ENCODE results near the gene MACROD1. TPM values are rescaled to one million over a fixed set of nuclear protein-coding genes. Genes with fewer than 3 reads are reported as not detected.
A peak's percentile ranks its signal among the peaks of the same experiment; 100 is the strongest.

MACROD1 gene
- total and polyA plus RNA-seq, 2 of the 13 experiments (the other 11 are each of a cell fraction or from before 2014, with no cell fraction given) = 23.1 to 34.5 TPM

DNA sequence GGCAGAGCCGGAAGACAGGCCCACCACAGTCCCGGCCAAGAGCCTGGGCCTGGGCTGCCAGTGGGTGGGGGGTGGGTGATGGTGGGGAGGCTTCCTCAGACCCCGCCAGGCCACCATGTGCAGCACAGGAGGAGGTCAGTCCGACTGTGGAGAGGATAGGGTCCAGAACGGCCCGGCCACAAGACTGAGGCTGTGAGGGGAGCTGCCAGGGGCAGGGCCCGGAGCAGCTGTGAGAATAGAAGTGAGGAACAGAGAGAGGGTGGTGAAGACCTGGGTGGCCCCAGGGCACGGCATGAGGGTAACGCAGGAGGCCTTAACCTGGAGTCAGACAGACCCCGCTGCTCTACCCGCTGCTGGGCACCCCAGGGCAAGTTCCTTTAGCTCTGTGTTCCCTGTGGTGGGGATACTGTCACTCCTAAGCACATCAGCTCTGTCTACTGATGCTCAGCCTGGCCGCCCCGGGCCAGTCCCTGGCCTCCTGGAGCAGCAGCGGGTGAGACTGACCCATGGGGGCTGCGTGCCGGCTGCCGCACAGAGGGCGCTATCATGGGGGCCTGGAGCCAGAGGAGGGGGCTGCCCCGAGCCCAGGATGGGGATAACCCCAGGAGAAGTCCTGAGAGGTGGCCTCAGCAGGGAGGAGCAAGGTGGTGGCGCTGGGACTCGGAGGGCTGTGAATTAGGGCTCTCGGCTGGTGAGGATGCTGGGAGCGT, 42.3 kb upstream of the MACROD1 start:
- CTCF ChIA-PET (ENCODE audit: low intra/inter-chr PET ratio, low total read pairs) = no interaction called here
- H2AFZ ChIP-seq (ENCODE audit: low read length) = no peak overlapping the region
- H3K9me3 ChIP-seq (ENCODE audit: low read length) = no peaks in the 10 kb centered on the region
- ATAC-seq (peak; percentile 11), FAIRE-seq (no peak), DNase-seq (ENCODE audit: low spot score) (no peak)
- H3K27ac ChIP-seq (ENCODE audit: extremely low read length, insufficient read depth, low read length) = no peak overlapping the region
- TF ChIP-seq HNRNPK (IDR thresholded peaks at IDR 0.05; ENCODE audit: low read depth, low read length, poor library complexity, severe bottlenecking) (no peak), ZNF605 (CRISPR knock-in tag; IDR thresholded peaks at IDR 0.05) (no peak), AHR (CRISPR knock-in tag; IDR thresholded peaks at IDR 0.05) (no peak), POLR2A (IDR thresholded peaks at IDR 0.05; ENCODE audit: insufficient read depth in 1 of 2, low read depth in 2 of 2, low read length in 2 of 2) (0 out of 4 replicates have a peak, but pooled peaks of 1 of the 2 experiments have one; percentile 1)
- no peak overlapping the region for H3K4me2 ChIP-seq (ENCODE audit: low read depth, low read length)
- no peak overlapping the region for H3K9ac ChIP-seq (ENCODE audit: insufficient read depth, low read depth, low read length)
- peaks cover 17% of the 10 kb centered on the region for H3K4me1 ChIP-seq (ENCODE audit: insufficient read depth, low read length)
- BruUV-seq (replicated peaks) = no TSS peak
- H3K36me3 ChIP-seq (replicated peaks in 1 of 2; ENCODE audit: control insufficient read depth in 1 of 2, insufficient read depth in 2 of 2, low read length in 2 of 2) = peaks cover 12% of the 10 kb centered on the region in 2 experiments; a peak in 4 of 5 replicates
- H3K4me3 ChIP-seq (replicated peaks in 1 of 3; ENCODE audit: insufficient read depth in 1 of 3, low read depth in 2 of 3, low read length in 3 of 3) = no peak overlapping the region
- in situ Hi-C loops (cut with HindIII; ENCODE audit: extremely low pct_ligation_motif_present, low pct_unique_long_range_greater_than_20kb) = no loop called here
- no peaks in the 10 kb centered on the region for H3K79me2 ChIP-seq (ENCODE audit: insufficient read depth, low read length)
- POLR2A ChIA-PET = interaction anchor here (1.4 kb wide), 1 partner anchor 61 kb away, joined by 5 read pairs; no protein-coding TSS in a partner anchor
- H3K27me3 ChIP-seq (ENCODE audit: control insufficient read depth in 1 of 2, insufficient read depth in 2 of 2, low read length in 2 of 2) = peaks cover 0 to 1% of the 10 kb centered on the region in 2 experiments; a peak in 1 of 5 replicates
- H4K20me1 ChIP-seq (ENCODE audit: insufficient read depth, low read length) = 0 out of 2 replicates have a peak, but pooled peaks cover 2% of the 10 kb centered on the region
- WGBS (ENCODE audit: low lambda C conversion rate) = 83% methylated on average over 18 of the region's 23 CpGs
- intact Hi-C loops (cut with micrococcal nuclease; ENCODE audit: unreplicated experiment) = no loop called here

DNA sequence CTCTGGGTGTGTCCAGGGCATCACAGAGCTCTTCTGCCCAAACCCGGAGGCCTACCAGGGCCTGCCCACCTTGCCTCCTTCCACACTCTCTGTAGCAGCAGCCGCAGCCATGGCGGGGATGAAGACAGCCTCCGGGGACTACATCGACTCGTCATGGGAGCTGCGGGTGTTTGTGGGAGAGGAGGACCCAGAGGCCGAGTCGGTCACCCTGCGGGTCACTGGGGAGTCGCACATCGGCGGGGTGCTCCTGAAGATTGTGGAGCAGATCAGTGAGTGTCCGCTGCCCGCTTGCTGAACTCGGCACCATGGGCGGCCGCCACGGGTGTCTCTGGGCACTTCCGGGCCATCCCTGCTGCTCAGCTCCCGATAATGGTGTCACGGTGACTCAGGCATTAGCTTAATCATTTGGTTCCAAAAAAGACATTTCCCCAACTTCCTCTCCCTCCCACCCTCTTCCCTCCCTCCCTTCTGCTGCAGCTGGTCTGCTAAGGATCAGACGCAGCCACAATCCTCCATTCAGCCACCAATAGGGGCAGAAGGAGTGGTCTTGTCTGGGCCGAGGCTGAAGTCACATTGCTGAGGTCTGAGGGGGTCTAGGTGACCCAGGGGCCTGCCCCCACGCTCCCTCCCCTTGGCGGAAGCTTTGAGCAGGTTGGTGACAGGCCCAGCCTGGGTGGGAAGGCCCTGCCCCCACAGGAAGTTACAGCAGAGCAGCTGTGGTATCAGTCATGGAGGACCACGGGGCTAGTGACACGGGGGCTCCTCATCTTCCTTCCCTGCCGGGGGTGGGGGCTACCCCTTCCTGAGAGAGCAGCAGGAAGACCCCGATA, 41.6 kb upstream of the MACROD1 start:
- no peak overlapping the region for H3K27ac ChIP-seq (ENCODE audit: extremely low read length, insufficient read depth, low read length)
- CTCF ChIA-PET (ENCODE audit: low intra/inter-chr PET ratio, low total read pairs) = no interaction called here
- no peak for FAIRE-seq
- WGBS (ENCODE audit: low lambda C conversion rate) = 86% methylated on average over 18 of the region's 30 CpGs
- intact Hi-C loops (cut with micrococcal nuclease; ENCODE audit: unreplicated experiment) (no loop called here), in situ Hi-C loops (cut with HindIII; ENCODE audit: extremely low pct_ligation_motif_present, low pct_unique_long_range_greater_than_20kb) (no loop called here)
- H3K27me3 ChIP-seq (ENCODE audit: control insufficient read depth in 1 of 2, insufficient read depth in 2 of 2, low read length in 2 of 2) = peaks cover 0 to 1% of the 10 kb centered on the region in 2 experiments; a peak in 1 of 5 replicates
- TF ChIP-seq ZNF781 (CRISPR knock-in tag; IDR thresholded peaks at IDR 0.05; ENCODE audit: borderline replicate concordance, not compliant biosample characterization) = no peak
- TF ChIP-seq POLR2A (IDR thresholded peaks at IDR 0.05; ENCODE audit: insufficient read depth in 1 of 2, low read depth in 2 of 2, low read length in 2 of 2) = 0 out of 4 replicates have a peak, but pooled peaks of 1 of the 2 experiments have one; percentile 2
- H3K4me1 ChIP-seq (ENCODE audit: insufficient read depth, low read length) = peaks cover 17% of the 10 kb centered on the region
- peaks cover 19% of the 10 kb centered on the region in 2 experiments; a peak in 4 of 5 replicates for H3K36me3 ChIP-seq (replicated peaks in 1 of 2; ENCODE audit: control insufficient read depth in 1 of 2, insufficient read depth in 2 of 2, low read length in 2 of 2)
- H3K9me3 ChIP-seq (ENCODE audit: low read length) = no peaks in the 10 kb centered on the region
- no peak for ATAC-seq
- H2AFZ ChIP-seq (ENCODE audit: low read length) = no peak overlapping the region
- no peaks in the 10 kb centered on the region for H3K79me2 ChIP-seq (ENCODE audit: insufficient read depth, low read length)
- DNase-seq (ENCODE audit: low spot score) = no peak
- POLR2A ChIA-PET = interaction anchor here (1.4 kb wide), 1 partner anchor 62 kb away, joined by 5 read pairs; no protein-coding TSS in a partner anchor
- H3K4me2 ChIP-seq (ENCODE audit: low read depth, low read length) = no peak overlapping the region
- no peak overlapping the region for H3K9ac ChIP-seq (ENCODE audit: insufficient read depth, low read depth, low read length)
- BruUV-seq (replicated peaks) = no TSS peak
- 0 out of 2 replicates have a peak, but pooled peaks cover 2% of the 10 kb centered on the region for H4K20me1 ChIP-seq (ENCODE audit: insufficient read depth, low read length)
- H3K4me3 ChIP-seq (replicated peaks in 1 of 3; ENCODE audit: insufficient read depth in 1 of 3, low read depth in 2 of 3, low read length in 3 of 3) = no peak overlapping the region

Data from HepG2 (cell line).